K562 (cell line): ENCODE measurements around the gene GPD2. TPM values are rescaled to one million over a fixed set of nuclear protein-coding genes. Genes with fewer than 3 reads are reported as not detected.

Experiments
- CCNT2 ChIP-seq: IDR thresholded peaks from 2 replicates; pipeline ENCODE4 v1.6.1; 2011; ENCODE audit warnings: borderline replicate concordance, low read depth, mild to moderate bottlenecking, moderate library complexity, mixed read lengths, low read length; ENCODE audit not compliant: insufficient read length; ENCODE audit errors: extremely low read depth
- CTCFL ChIP-seq: IDR thresholded peaks from 2 replicates; pipeline ENCODE4 v1.6.1; 2011; ENCODE audit warnings: borderline replicate concordance, low read depth, mild to moderate bottlenecking, moderate library complexity, low read length; ENCODE audit not compliant: insufficient read depth, poor library complexity, severe bottlenecking
- DDX20 ChIP-seq: fragments of 450-650 bp; IDR thresholded peaks from 2 replicates; pipeline ENCODE4 v1.6.1; 2016; ENCODE audit warnings: missing genetic modification characterization, low read depth, mild to moderate bottlenecking, missing compliant biosample characterization, moderate library complexity
- E2F3 ChIP-seq: fragments of 250-450 bp; sonication (Bioruptor Pico); IDR thresholded peaks from 2 replicates; pipeline ENCODE4 v1.4.0; 2020; ENCODE audit warnings: mild to moderate bottlenecking
- EGR1 ChIP-seq: fragments of 450-650 bp; conservative IDR thresholded peaks from 2 replicates; pipeline ENCODE4 v1.6.1; 2017; ENCODE audit warnings: mild to moderate bottlenecking
- GATAD2A ChIP-seq: fragments of 450-650 bp; IDR thresholded peaks from 2 replicates; pipeline ENCODE4 v1.6.1; 2017
- HDAC6 ChIP-seq: IDR thresholded peaks from 2 replicates; pipeline ENCODE4 v1.6.1; 2012; ENCODE audit warnings: low read depth, mild to moderate bottlenecking, control low read depth, inconsistent platforms, low read length, moderate library complexity
- NFE2L1 ChIP-seq: fragments of 450-650 bp; IDR thresholded peaks from 2 replicates; pipeline ENCODE4 v1.6.1; 2016; ENCODE audit warnings: missing genetic modification characterization, low read depth, mild to moderate bottlenecking, missing compliant biosample characterization, moderate library complexity, borderline replicate concordance
- SIX5 ChIP-seq, 2 experiments: IDR thresholded peaks; 2 replicates each; pipeline ENCODE4 v1.6.1; 2011; ENCODE audit warnings: low read length in 2 of 2, borderline replicate concordance in 1 of 2, low read depth in 1 of 2, mild to moderate bottlenecking in 1 of 2, moderate library complexity in 1 of 2; ENCODE audit not compliant: insufficient read depth in 1 of 2
- TAF9B ChIP-seq: fragments of 450-650 bp; IDR thresholded peaks from 2 replicates; pipeline ENCODE4 v1.6.1; 2018; ENCODE audit warnings: mild to moderate bottlenecking; ENCODE audit not compliant: partially characterized antibody
- TSC22D4 ChIP-seq: fragments of 450-650 bp; IDR thresholded peaks from 2 replicates; pipeline ENCODE4 v1.6.1; 2016; ENCODE audit warnings: missing genetic modification characterization, missing biosample characterization, control low read depth
- ZBTB34 ChIP-seq: fragments of 250-450 bp; sonication (Bioruptor Pico); IDR thresholded peaks from 2 replicates; pipeline ENCODE4 v1.8.0; 2021; ENCODE audit warnings: mild to moderate bottlenecking, moderate library complexity
- ZFX ChIP-seq: sonication (generic); formaldehyde crosslinking; IDR thresholded peaks from 2 replicates; pipeline ENCODE4 v1.8.0; 2022; ENCODE audit warnings: mild to moderate bottlenecking, missing genetic modification reagents, moderate library complexity
- ZNF408 ChIP-seq: fragments of 250-450 bp; sonication (Bioruptor Pico); IDR thresholded peaks from 2 replicates; pipeline ENCODE4 v1.4.0; 2020; ENCODE audit warnings: low read depth, mild to moderate bottlenecking, moderate library complexity
- ZNF507 ChIP-seq: conservative IDR thresholded peaks from 2 replicates; pipeline ENCODE4 v1.6.1; 2017; ENCODE audit warnings: missing genetic modification characterization, missing compliant biosample characterization
- ZNF561 ChIP-seq: fragments of 450-650 bp; formaldehyde crosslinking; conservative IDR thresholded peaks from 2 replicates; pipeline ENCODE4 v1.4.0; 2020; ENCODE audit warnings: mild to moderate bottlenecking, moderate library complexity
- ZSCAN29 ChIP-seq: fragments of 450-650 bp; IDR thresholded peaks from 2 replicates; pipeline ENCODE4 v1.6.1; 2017
- polyA plus RNA-seq, 8 experiments: library from polyadenylated mRNA; depleted of rRNA in 4 of 8; stranded (reverse) in 5 of 8; unstranded in 3 of 8; fragments of >200 nt; fragmentation: Nextera tagmentation in 2 of 8; fragmentation: Illumina TruSeq in 1 of 8; extraction: Ambion mirVana in 2 of 8; extraction: Trizol in 1 of 8; gene quantifications; 2 replicates each; pipeline versions ENCODE4 v1.2.1 to v1.2.3, GENCODE V29; 2011 to 2014; ENCODE audit warnings: inconsistent platforms in 1 of 8, missing spikeins in 1 of 8
- total RNA-seq, 7 experiments: library from RNA; depleted of rRNA in 6 of 7; stranded (reverse); fragments of >200 nt in 6 of 7; fragmentation: Illumina TruSeq in 2 of 7; extraction: Trizol in 2 of 7; gene quantifications; 2 replicates each; pipeline versions ENCODE4 v1.2.1 to v1.2.3, GENCODE V29; 2011 to 2021; ENCODE audit warnings: low replicate concordance in 1 of 7
- TF ChIP-seq, protein P1 (sequence below): sonication (generic); formaldehyde crosslinking; IDR thresholded peaks from 2 replicates; pipeline ENCODE4 v1.8.0; 2022; ENCODE audit warnings: missing genetic modification reagents, mild to moderate bottlenecking, moderate library complexity, borderline replicate concordance
- TF ChIP-seq, protein P2 (sequence below): sonication (generic); IDR thresholded peaks from 2 replicates; pipeline ENCODE4 v1.6.1; 2016

The GPD2 gene
- total and polyA plus RNA-seq, 9 of the 15 experiments (the other 6 are each of a cell fraction or from before 2014, with no cell fraction given): 5.2 to 39.2 (median 19.0) TPM

DNA sequence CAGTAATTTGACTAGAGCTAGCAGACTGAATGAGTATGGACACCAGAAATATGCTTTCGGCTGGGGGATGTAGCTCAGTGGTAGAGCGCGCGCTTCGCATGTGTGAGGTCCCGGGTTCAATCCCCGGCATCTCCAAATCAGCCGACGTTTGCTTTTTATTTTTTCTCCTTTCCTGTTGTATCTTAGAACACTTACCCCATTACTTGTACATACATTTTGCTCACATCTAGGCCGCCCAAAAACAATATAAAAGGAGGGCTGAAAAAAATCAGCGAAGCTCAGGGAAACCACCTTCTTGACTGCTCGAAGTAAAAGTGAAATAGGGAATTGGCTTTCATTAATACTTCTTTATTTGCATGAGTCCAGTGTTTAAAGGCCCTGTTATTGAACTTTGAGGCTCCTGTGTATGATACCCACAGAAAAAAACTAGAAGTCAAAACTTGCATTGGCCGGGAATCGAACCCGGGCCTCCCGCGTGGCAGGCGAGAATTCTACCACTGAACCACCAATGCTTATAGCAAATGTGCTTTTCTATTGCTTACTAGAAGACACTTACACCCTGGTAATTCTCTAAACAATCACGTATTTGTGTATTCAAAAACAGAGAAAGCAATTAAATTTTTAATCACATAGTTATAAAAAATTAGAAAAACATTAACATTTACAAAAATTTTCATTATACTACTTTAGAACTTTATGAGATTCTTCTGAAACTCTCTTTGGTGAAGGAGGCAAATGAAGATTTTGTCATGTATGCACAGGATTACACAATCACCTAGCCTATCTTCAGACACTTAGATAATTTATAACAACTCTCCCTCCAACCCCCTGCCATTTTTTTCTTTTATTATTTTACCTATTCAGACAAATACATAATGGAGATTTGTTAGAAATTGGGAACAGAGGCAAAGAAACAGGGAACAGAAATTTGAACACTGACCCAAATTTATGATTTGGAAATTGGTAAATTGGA is 35.2 kb upstream of the GPD2 start (continued):
- no peak for TF ChIP-seq ZNF507
- no peak for TF ChIP-seq CCNT2
- no peak for TF ChIP-seq DDX20 (tag)
- no peak for TF ChIP-seq E2F3 (CRISPR knock-in tag)
- no peak for TF ChIP-seq ZFX
- TF ChIP-seq GATAD2A: no peak
- no peak for TF ChIP-seq NFE2L1
- peak; percentile 31; the same call in 1 of the 2 replicates for TF ChIP-seq HDAC6
- TF ChIP-seq, protein P1, sequence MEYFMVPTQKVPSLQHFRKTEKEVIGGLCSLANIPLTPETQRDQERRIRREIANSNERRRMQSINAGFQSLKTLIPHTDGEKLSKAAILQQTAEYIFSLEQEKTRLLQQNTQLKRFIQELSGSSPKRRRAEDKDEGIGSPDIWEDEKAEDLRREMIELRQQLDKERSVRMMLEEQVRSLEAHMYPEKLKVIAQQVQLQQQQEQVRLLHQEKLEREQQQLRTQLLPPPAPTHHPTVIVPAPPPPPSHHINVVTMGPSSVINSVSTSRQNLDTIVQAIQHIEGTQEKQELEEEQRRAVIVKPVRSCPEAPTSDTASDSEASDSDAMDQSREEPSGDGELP (CRISPR knock-in tag): 0 out of 2 replicates have a peak, but pooled peaks have one; percentile 6
- TF ChIP-seq TSC22D4 (tag): no peak
- TF ChIP-seq ZNF561 (CRISPR knock-in tag): no peak
- no peak for TF ChIP-seq SIX5 (IDR thresholded peaks at IDR 0.05; ENCODE audit: borderline replicate concordance in 1 of 2, insufficient read depth in 1 of 2, low read depth in 1 of 2, low read length in 2 of 2)
- no peak for TF ChIP-seq EGR1
- TF ChIP-seq ZBTB34: no peak
- 0 out of 2 replicates have a peak, but pooled peaks have one; percentile 21 for TF ChIP-seq ZSCAN29
- no peak for TF ChIP-seq ZNF408
- TF ChIP-seq, protein P2, sequence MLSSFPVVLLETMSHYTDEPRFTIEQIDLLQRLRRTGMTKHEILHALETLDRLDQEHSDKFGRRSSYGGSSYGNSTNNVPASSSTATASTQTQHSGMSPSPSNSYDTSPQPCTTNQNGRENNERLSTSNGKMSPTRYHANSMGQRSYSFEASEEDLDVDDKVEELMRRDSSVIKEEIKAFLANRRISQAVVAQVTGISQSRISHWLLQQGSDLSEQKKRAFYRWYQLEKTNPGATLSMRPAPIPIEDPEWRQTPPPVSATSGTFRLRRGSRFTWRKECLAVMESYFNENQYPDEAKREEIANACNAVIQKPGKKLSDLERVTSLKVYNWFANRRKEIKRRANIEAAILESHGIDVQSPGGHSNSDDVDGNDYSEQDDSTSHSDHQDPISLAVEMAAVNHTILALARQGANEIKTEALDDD: 0 out of 2 replicates have a peak, but pooled peaks have one; percentile 26
- TF ChIP-seq CTCFL: no peak
- no peak for TF ChIP-seq TAF9B
